Stimulated activated CD4-positive, alpha-beta T cell treated with anti-CD3 and anti-CD28 coated beads, Interleukin-12 subunit alpha, Interleukin-12 subunit beta, amount 100 ng/mL, for 24 hours (primary cell): ENCODE measurements around the gene GLUD1.
"Not testable (repeated sequence)": the region's sequence is repeated elsewhere in the genome, so short reads cannot be mapped to it uniquely, and the experiment has no call there.

ENCODE experiments used
- DNase-seq, 2 experiments: peaks; one replicate each; pipeline ENCODE4 v3.0.0-alpha.2; 2020; ENCODE audit warnings: low read depth in 2 of 2

GLUD1 gene

GRCh38 chr10:87094373-87095235 is at the start of gene GLUD1, which contains the start of gene SHLD2:
Gene GLUD1, minus strand, starts transcription at chr10:87094843. Its CDS starts 74 bp downstream, at chr10:87094769.
Gene SHLD2, plus strand, starts transcription at chr10:87095206. Its CDS starts 56,149 bp downstream, at chr10:87151355.
- DNase-seq, result peak; percentile 78 to 88

GRCh38 chr10:87143109-87143418 is 48.4 kb upstream of the GLUD1 start:
- DNase-seq, result not testable (repeated sequence)

- DNase-seq, result not testable (repeated sequence)
These were observed 47.8 kb upstream of the GLUD1 start for GRCh38 chr10:87142230-87143108.

- DNase-seq, result not testable (repeated sequence)
These were observed 42.8 kb upstream of the GLUD1 start for GRCh38 chr10:87137478-87137877.

DNA sequence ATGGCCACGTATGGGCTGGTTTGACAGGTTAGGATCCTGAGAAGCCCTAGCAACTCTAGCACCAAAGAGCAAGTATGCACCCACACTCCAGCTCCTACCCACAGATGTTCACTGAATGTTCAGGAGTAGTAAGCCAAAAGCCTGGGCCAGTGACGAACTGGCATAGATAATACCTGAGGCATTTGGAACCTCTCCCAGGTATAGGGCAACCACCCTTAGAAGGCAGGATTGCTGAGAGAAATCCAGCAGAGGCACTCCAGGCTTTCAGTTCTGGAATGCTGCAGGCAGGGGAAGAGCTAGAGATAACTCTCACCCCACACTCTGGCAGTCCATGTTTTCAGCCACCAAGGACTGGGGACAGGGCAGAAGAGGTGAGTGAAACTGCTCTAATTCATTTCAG is 39.8 kb upstream of the GLUD1 start:
- DNase-seq, result not testable (repeated sequence)

DNA sequence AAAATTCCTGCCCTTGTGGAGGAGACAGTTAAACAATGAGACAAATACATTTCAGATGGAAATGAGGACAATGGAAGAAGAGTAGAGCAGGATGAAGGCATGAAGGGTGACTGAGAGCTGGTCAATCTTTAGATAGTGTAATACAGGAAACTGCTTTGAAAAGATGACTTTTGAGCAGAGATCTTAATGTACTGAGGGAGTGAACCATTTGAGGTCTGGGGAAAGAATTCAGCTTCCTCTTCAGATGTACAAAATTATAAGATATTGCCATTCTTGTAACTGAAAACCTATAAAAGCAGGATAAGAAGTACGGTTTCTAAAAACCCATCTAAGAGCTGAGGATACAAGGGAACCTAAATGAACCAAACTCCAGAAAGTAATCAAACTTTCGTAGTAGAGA is 39.3 kb upstream of the GLUD1 start:
- DNase-seq, result not testable (repeated sequence)

DNA sequence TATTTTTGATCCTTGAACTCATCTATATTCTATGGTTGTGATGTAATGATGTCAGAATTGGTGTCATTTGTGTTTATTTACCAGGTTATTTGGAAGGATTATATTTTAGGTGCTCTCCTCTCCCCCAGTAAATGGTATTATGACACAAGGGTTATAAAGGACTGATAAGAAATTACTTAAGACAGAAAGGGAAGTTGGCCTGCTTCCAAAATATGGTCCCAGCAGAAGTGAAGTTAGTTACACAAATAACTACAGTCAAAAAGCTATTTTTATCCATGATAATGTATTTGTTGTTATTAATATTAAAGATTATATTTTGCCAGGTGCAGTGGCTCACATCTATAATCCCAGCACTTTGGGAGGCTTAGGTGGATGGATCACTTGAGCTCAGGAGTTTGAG is 37.5 kb upstream of the GLUD1 start:
- DNase-seq, result not testable (repeated sequence)

GRCh38 chr10:87127607-87128156 is 33.0 kb upstream of the GLUD1 start:
- DNase-seq, result not testable (repeated sequence)

- not testable (repeated sequence) for DNase-seq
These were observed 32.4 kb upstream of the GLUD1 start for GRCh38 chr10:87127048-87127447.

DNA sequence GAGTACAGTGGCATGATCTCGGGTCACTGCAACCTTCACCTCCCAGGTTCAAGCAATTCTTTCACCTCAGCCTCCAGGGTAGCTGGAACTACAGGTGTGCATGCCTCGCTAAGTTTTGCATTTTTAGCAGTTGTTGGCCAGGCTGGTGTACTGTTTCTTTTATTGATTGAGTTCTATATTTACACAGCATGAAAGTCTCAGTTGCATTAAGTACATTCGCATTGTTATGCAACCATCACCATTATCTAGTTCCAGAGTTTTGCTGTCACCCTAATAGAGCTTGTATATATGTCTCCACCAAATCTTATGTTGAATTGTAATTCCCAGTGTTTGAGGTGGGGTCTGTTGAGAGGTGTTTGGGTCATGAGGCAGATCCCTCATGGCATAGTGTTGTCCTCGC is 28.7 kb upstream of the GLUD1 start:
- DNase-seq, result not testable (repeated sequence)

GRCh38 chr10:87119029-87119428 is 24.4 kb upstream of the GLUD1 start:
- not testable (repeated sequence) for DNase-seq

DNA sequence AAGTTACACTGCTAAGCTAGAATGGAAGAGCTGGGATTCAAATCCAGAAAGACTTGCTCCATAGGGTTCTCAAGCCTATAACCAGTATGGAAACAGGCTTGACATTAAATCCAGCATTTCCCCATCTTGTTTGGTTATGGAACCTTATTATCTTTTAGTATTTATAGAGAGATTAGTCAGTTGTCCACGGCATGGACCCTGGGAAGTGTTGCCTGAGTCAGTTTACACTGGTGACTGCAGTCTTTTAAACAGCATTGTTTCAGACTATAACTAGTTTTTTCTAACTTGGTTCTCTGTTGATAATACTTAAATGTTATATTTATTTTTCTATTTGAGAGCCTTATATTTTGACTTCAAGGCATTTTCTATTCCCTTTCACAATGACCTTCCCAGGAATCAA is 23.5 kb upstream of the GLUD1 start:
- DNase-seq, result not testable (repeated sequence)

- DNase-seq, result no peak
These were observed 10.9 kb upstream of the GLUD1 start for GRCh38 chr10:87105446-87106124.

- DNase-seq, result not testable (repeated sequence)
These were observed 10.1 kb upstream of the GLUD1 start for GRCh38 chr10:87104727-87105126.

DNA sequence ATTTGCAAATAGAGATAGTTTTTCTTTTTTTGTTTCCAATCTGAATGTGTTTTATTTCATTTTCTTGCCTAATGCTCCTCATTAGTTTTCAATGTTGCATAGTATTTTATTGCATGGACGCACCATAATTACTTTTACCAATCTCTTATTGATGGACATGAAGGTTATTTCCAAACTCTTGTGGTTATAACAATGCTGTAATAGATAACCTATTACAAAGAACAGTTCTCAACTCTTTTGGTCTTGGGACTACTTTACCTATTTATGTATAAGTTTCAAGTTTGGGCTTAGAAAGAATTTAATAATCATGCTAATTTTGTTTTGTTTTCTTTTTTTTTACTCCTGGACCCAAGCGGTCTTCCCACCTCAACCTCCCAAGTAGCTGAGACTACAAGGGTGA is 7.4 kb upstream of the GLUD1 start:
- no peak for DNase-seq

GRCh38 chr10:87095236-87095945 is 748 bp upstream of the GLUD1 start:
- peak; percentile 55 to 57 for DNase-seq

- peak; percentile 55 to 71 for DNase-seq
These were observed 841 bp downstream of the GLUD1 start for GRCh38 chr10:87093632-87094372.

- peak in 1 of 2 experiments; percentile 15 for DNase-seq
These were observed 1.6 kb downstream of the GLUD1 start for GRCh38 chr10:87092861-87093631.

GRCh38 chr10:87092376-87092860 is 2.2 kb downstream of the GLUD1 start:
- DNase-seq, result no peak
